Activated T-cell treated with anti-CD3 and anti-CD28 coated beads, Interleukin-2, amount 50 U/mL, for 72 hours (primary cell): Measurements from ENCODE around the gene HNMT. TPM values are rescaled to one million over a fixed set of nuclear protein-coding genes. Genes with fewer than 3 reads are reported as not detected.
"Not testable (repeated sequence)": the region's sequence is repeated elsewhere in the genome, so short reads cannot be mapped to it uniquely, and the experiment has no call there.

Experiments used
- ATAC-seq, 2 donors: fragments of 150-1000 bp; cut with Tn5 transposase; replicated peaks in 1 of 2; 2 replicates each; pipeline ENCODE4 v1.10.0; 2021; ENCODE audit warnings: moderate library complexity in 2 of 2, mild to moderate bottlenecking in 1 of 2
- DNase-seq, 2 donors: peaks; one replicate each; pipeline ENCODE4 v3.0.0; 2021 to 2022; ENCODE audit warnings: mixed read lengths in 1 of 2
- H3K27ac Mint-ChIP-seq: one replicate; pipeline ENCODE4 v1.8.0; 2022; ENCODE audit warnings: mild to moderate bottlenecking, moderate library complexity, mixed read lengths
- H3K27me3 Mint-ChIP-seq: one replicate; pipeline ENCODE4 v1.8.0; 2022; ENCODE audit warnings: low read depth, mixed read lengths
- H3K36me3 Mint-ChIP-seq, 2 donors: one replicate each; pipeline ENCODE4 v1.8.0; 2022; ENCODE audit warnings: mixed read lengths in 2 of 2, mild to moderate bottlenecking in 1 of 2; ENCODE audit not compliant: insufficient read depth in 2 of 2
- H3K4me1 Mint-ChIP-seq: one replicate; pipeline ENCODE4 v1.8.0; 2022; ENCODE audit warnings: low read depth, mixed read lengths
- H3K4me3 Mint-ChIP-seq, 2 donors: one replicate each; pipeline ENCODE4 v1.8.0; 2022; ENCODE audit warnings: mild to moderate bottlenecking in 2 of 2, mixed read lengths in 2 of 2, moderate library complexity in 2 of 2
- H3K9me3 Mint-ChIP-seq, 2 donors: one replicate each; pipeline ENCODE4 v1.8.0; 2022; ENCODE audit warnings: mixed read lengths in 2 of 2
- total RNA-seq, 2 donors: library from RNA; stranded (reverse); gene quantifications; one replicate each; pipeline ENCODE4 v1.2.3, GENCODE V29; 2022

The HNMT gene
- total RNA-seq, result not detected

- no peak within 1 kb of the TSS for H3K27ac Mint-ChIP-seq
- H3K36me3 Mint-ChIP-seq, result no peaks in the 10 kb centered on the region
- no peak within 1 kb of the TSS for H3K4me3 Mint-ChIP-seq
- peaks cover 0 to 2% of the 10 kb centered on the region in 2 donors for H3K9me3 Mint-ChIP-seq
- ATAC-seq, result no peak
- H3K4me1 Mint-ChIP-seq, result no peaks in the 10 kb centered on the region
- no peak for DNase-seq
- peaks cover 6% of the 10 kb centered on the region for H3K27me3 Mint-ChIP-seq
These were observed at the start of gene HNMT for GRCh38 chr2:137964066-137964858. Gene HNMT (plus strand): TSS chr2:137964473. CDS start chr2:137964492, 19 bp downstream.

GRCh38 chr2:137921105-137921880, 43.0 kb upstream of the HNMT start:
- DNase-seq (no peak), ATAC-seq (no peak)
- Mint-ChIP-seq H3K9me3 (no peaks in the 10 kb centered on the region), H3K36me3 (no peaks in the 10 kb centered on the region), H3K27me3 (peaks cover 8% of the 10 kb centered on the region), H3K4me3 (no peak overlapping the region), H3K4me1 (no peaks in the 10 kb centered on the region), H3K27ac (no peak overlapping the region)

DNA sequence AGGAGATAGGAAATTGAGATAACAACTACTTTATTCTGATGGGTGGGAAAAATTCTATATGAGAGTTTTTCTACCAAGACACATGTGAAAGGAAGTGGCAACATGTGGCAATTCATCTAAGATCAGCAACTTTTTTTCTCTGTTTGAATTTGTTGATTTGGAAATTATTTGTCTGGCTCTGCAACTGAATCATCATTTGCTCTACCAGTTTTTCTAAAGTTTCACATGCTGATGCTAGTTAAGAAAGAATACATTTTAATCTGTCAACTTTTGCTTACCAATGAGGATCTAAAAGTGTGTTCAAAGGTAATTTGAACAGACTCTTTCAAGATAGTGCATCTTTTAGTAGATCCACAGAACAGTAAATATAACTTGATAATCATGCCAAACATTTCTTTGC, 42.1 kb upstream of the HNMT start:
- not testable (repeated sequence) for H3K27ac Mint-ChIP-seq, H3K27me3 Mint-ChIP-seq, H3K4me1 Mint-ChIP-seq, H3K36me3 Mint-ChIP-seq, ATAC-seq, DNase-seq, H3K4me3 Mint-ChIP-seq, H3K9me3 Mint-ChIP-seq

- no peaks in the 10 kb centered on the region for H3K4me1 Mint-ChIP-seq
- no peak for ATAC-seq
- no peaks in the 10 kb centered on the region for H3K36me3 Mint-ChIP-seq
- H3K27me3 Mint-ChIP-seq, result peaks cover 8% of the 10 kb centered on the region
- no peak for DNase-seq
- no peak overlapping the region for H3K27ac Mint-ChIP-seq
- H3K9me3 Mint-ChIP-seq, result no peaks in the 10 kb centered on the region
- no peak overlapping the region for H3K4me3 Mint-ChIP-seq
These were observed 40.3 kb upstream of the HNMT start for GRCh38 chr2:137924019-137924418.

GRCh38 chr2:137925599-137925998, 38.7 kb upstream of the HNMT start:
- Mint-ChIP-seq H3K36me3 (no peaks in the 10 kb centered on the region), H3K9me3 (no peaks in the 10 kb centered on the region), H3K27ac (no peak overlapping the region)

DNA sequence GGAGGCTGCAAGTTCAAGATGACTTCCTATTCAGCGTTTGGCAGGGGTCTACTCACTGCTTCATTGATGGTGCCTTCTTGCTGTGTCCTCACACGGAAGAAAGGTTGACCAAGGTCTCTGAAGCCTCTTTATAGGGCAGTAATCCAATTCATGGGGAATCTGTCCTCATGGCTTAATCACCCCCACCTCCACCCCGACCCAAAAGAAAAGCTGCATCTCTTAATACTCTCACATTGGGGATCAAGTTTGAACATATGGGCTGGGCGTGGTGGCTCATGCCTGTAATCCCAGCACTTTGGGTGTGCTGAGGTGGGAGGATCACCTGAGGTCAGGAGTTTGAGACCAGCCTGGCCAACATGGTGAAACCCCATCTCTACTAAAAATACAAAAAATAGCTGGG, 36.4 kb upstream of the HNMT start:
- Mint-ChIP-seq H3K9me3 (no peaks in the 10 kb centered on the region), H3K4me1 (no peaks in the 10 kb centered on the region), H3K36me3 (no peaks in the 10 kb centered on the region), H3K27ac (no peak overlapping the region), H3K27me3 (no peaks in the 10 kb centered on the region), H3K4me3 (no peak overlapping the region)
- ATAC-seq (no peak), DNase-seq (no peak)

More at GRCh38 chr2:137925599-137925998, 38.7 kb upstream of the HNMT start:
- Mint-ChIP-seq H3K4me3 (no peak overlapping the region), H3K27me3 (peaks cover 8% of the 10 kb centered on the region), H3K4me1 (no peaks in the 10 kb centered on the region)
- DNase-seq (no peak), ATAC-seq (no peak)

GRCh38 chr2:137928547-137929518, 35.4 kb upstream of the HNMT start:
- H3K9me3 Mint-ChIP-seq, result no peaks in the 10 kb centered on the region
- ATAC-seq, result no peak

GRCh38 chr2:137929519-137929916, 34.8 kb upstream of the HNMT start:
- Mint-ChIP-seq H3K9me3 (no peaks in the 10 kb centered on the region), H3K4me3 (no peak overlapping the region), H3K27ac (no peak overlapping the region), H3K27me3 (no peaks in the 10 kb centered on the region), H3K4me1 (no peaks in the 10 kb centered on the region), H3K36me3 (no peaks in the 10 kb centered on the region)
- ATAC-seq, result no peak
- no peak for DNase-seq

More at GRCh38 chr2:137928547-137929518, 35.4 kb upstream of the HNMT start:
- H3K27ac Mint-ChIP-seq, result no peak overlapping the region
- H3K4me3 Mint-ChIP-seq, result no peak overlapping the region
- no peaks in the 10 kb centered on the region for H3K27me3 Mint-ChIP-seq
- no peak for DNase-seq
- no peaks in the 10 kb centered on the region for H3K4me1 Mint-ChIP-seq
- no peaks in the 10 kb centered on the region for H3K36me3 Mint-ChIP-seq

DNA sequence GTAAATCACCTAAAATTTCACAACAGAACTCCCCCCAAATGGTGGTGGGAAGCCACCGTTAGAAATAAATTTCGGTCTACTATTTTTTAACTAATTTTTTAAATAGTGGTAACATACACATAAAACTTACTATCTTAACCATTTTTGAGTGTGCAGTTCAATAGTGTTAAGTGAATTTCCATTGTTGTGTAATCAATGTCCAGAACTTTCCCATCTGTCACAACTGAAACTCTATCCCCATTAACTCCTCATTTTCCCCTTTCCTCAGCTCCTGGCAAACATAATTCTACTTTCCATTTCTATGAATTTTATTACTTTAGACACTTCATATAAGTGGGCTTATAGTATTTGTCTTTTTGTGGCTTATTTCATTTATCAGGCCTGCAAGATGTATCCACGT, 34.1 kb upstream of the HNMT start:
- Mint-ChIP-seq H3K36me3 (no peaks in the 10 kb centered on the region), H3K4me3 (no peak overlapping the region), H3K9me3 (no peaks in the 10 kb centered on the region), H3K27ac (no peak overlapping the region), H3K4me1 (no peaks in the 10 kb centered on the region), H3K27me3 (no peaks in the 10 kb centered on the region)
- DNase-seq (no peak), ATAC-seq (no peak)

DNA sequence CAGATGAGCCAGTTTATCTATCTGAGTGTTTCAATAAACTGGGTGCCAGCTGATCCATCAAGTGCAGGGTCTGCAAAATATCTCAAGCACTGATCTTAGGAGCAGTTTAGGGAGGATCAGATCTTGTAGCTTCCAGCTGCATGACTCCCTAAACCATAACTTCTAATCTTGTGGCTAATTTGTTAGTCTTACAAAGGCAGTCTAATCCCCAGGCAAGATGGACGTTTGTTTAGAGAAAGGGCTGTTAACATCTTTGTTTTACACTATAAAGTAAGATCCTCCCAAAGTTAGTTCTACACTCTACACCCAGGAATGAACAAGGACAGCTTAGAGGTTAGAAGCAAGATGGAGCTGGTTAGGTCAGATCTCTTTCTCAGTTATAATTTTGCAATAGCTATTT, 28.7 kb upstream of the HNMT start:
- Mint-ChIP-seq H3K27me3 (no peaks in the 10 kb centered on the region), H3K4me1 (no peaks in the 10 kb centered on the region), H3K9me3 (no peaks in the 10 kb centered on the region), H3K4me3 (no peak overlapping the region), H3K36me3 (no peaks in the 10 kb centered on the region), H3K27ac (no peak overlapping the region)
- no peak for ATAC-seq
- no peak for DNase-seq

GRCh38 chr2:137937246-137937645, 27.0 kb upstream of the HNMT start:
- no peak for DNase-seq
- Mint-ChIP-seq H3K27me3 (no peaks in the 10 kb centered on the region), H3K4me1 (no peaks in the 10 kb centered on the region), H3K4me3 (no peak overlapping the region), H3K9me3 (no peaks in the 10 kb centered on the region), H3K27ac (no peak overlapping the region), H3K36me3 (no peaks in the 10 kb centered on the region)
- ATAC-seq, result no peak

- ATAC-seq (no peak), DNase-seq (no peak)
- Mint-ChIP-seq H3K4me3 (no peak overlapping the region), H3K36me3 (no peaks in the 10 kb centered on the region), H3K9me3 (no peaks in the 10 kb centered on the region), H3K4me1 (no peaks in the 10 kb centered on the region), H3K27me3 (no peaks in the 10 kb centered on the region), H3K27ac (no peak overlapping the region)
These were observed 26.5 kb upstream of the HNMT start for GRCh38 chr2:137937778-137938177.

DNA sequence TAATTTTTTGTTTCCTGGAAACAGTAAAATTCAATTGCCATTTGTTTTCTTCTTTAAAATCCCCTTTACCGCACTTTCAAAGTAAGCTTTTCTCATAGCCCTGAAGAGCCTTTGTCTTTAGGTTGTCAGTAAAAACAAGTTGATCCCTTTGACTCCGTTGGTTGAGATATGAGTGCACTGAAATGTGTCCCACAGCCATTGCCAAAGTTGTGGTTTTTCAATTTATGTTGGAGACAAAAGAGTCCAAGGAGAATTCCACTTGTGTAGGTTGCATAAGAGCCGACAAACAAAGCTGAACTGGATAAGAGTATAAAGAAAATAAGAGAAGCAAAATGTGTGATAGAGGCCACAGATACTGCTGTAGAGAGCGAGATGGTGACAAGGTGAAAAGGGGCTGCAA, 26.1 kb upstream of the HNMT start:
- Mint-ChIP-seq H3K9me3 (no peaks in the 10 kb centered on the region), H3K4me1 (no peaks in the 10 kb centered on the region), H3K27me3 (no peaks in the 10 kb centered on the region), H3K4me3 (no peak overlapping the region), H3K36me3 (no peaks in the 10 kb centered on the region), H3K27ac (no peak overlapping the region)
- no peak for ATAC-seq
- no peak for DNase-seq
